ENCODE data around the gene LTF. TPM values are rescaled to one million over a fixed set of nuclear protein-coding genes. Genes with fewer than 3 reads are reported as not detected.
A peak's percentile ranks its signal among the peaks of the same experiment; 100 is the strongest.
"Not testable (repeated sequence)": the region's sequence is repeated elsewhere in the genome, so short reads cannot be mapped to it uniquely, and the experiment has no call there.

The LTF gene
- total RNA-seq, 6 donors from 2014 or later = 3.3 to 85.9 (median 12.5) TPM

DNA sequence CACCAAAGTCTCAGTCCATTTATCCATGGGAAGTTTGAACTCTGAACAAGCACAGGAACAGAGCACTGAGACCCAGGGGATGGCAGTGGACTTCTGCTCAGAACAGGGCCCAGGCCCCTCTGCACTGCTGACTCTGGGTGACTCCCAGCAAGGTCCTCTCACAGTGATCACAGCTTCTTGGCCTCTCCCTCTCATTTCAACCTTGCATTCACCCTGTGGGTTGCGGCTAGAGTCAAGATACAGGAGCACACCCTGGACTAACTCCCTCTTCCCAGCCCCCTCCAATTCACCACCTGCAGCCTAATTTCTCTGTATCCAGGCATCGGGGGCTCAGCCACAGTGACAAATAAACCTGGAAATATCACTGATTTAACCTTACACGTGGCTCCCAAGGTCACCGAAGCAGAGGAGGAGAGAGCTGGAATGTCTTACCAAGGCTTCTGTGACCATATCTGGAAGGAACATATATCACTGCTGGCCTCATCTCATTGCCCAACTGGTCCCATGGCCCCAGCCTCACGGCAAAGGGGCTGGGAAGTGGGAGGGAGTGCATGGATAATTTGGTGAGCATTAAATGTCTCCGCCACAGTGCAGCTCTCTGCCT, 34.3 kb upstream of the LTF start:
- no peaks in the 10 kb centered on the region for H3K36me3 ChIP-seq
- no peak for TF ChIP-seq EP300 (IDR thresholded peaks at IDR 0.05)
- TF ChIP-seq POLR2A (IDR thresholded peaks at IDR 0.05) = no peak
- TF ChIP-seq CTCF (IDR thresholded peaks at IDR 0.05) = no peak
- TF ChIP-seq POLR2AphosphoS5 (IDR thresholded peaks at IDR 0.05) = no peak
- H3K27ac ChIP-seq = no peak overlapping the region
- WGBS, 2 donors = 91 to 92% methylated on average over 6 of the region's 6 CpGs
- no peak for DNase-seq
- ATAC-seq (ENCODE audit: low FRiP score in 2 of 2) = peak in 1 of 2 donors; percentile 34
- no peaks in the 10 kb centered on the region for H3K9me3 ChIP-seq
- H3K4me1 ChIP-seq = no peaks in the 10 kb centered on the region
- no peaks in the 10 kb centered on the region for H3K27me3 ChIP-seq
- no peak overlapping the region for H3K4me3 ChIP-seq

GRCh38 chr3:46497556-46498265, 33.0 kb upstream of the LTF start, which contains the start of gene RTP3:
RTP3 (plus strand) TSS chr3:46497976; CDS start chr3:46498063, 87 bp downstream.
- H3K4me3 ChIP-seq = no peak within 1 kb of the TSS
- H3K9me3 ChIP-seq = no peaks in the 10 kb centered on the region
- no peak for TF ChIP-seq POLR2A (IDR thresholded peaks at IDR 0.05)
- TF ChIP-seq POLR2AphosphoS5 (IDR thresholded peaks at IDR 0.05) = no peak
- TF ChIP-seq CTCF (IDR thresholded peaks at IDR 0.05) = no peak
- TF ChIP-seq EP300 (IDR thresholded peaks at IDR 0.05) = no peak
- DNase-seq (no peak), ATAC-seq (ENCODE audit: low FRiP score in 2 of 2) (no peak)
- no peak within 1 kb of the TSS for H3K27ac ChIP-seq
- no peaks in the 10 kb centered on the region for H3K27me3 ChIP-seq
- WGBS, 2 donors = 81 to 86% methylated on average over 9 of the region's 9 CpGs
- no peaks in the 10 kb centered on the region for H3K36me3 ChIP-seq
- no peaks in the 10 kb centered on the region for H3K4me1 ChIP-seq

DNA sequence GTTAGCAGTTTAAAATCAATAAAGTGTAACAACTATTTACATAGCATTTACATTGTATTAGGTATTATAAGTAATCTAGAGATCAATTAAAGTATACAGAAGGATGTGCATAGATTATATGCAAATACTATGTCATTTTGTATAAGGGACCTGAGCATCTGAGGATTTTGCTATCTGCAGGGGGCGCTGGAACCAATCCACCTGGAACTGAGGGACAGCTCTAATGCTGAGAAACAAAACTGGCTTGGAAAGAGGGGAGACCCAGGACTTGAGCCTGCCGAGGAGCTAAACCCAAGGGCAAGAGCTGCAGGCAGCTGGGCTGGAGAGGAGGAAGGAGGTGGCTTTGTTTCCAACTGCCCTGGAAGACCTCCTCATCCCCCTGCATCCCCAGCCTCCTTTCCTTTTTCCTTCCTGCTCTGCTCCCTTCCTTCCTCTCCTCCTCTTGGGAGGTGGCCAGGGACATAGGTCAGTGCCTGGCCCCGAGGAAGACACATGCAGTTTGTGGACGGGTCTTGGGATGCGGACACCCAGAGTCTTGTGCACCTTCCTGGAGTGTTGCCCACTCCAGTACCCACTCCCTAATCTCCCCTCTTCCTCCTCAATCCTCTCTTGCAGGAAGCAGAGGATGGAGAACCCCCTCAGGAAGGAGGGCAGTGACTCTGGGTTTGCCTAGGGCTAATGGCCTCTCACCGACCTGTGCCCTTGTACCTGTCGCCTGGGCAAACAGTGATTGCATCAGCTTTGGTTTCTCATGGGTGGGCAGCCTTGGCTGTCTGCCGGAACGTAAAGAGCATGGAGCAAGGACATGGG, 32.2 kb upstream of the LTF start:
- Histone ChIP-seq H3K27me3 (no peaks in the 10 kb centered on the region), H3K4me1 (no peaks in the 10 kb centered on the region), H3K4me3 (no peak overlapping the region), H3K9me3 (no peaks in the 10 kb centered on the region), H3K36me3 (no peaks in the 10 kb centered on the region), H3K27ac (no peak overlapping the region)
- 68 to 71% methylated on average over 9 of the region's 9 CpGs for WGBS, 2 donors
- TF ChIP-seq EP300 (IDR thresholded peaks at IDR 0.05) = no peak
- TF ChIP-seq CTCF (IDR thresholded peaks at IDR 0.05) = no peak
- no peak for TF ChIP-seq POLR2A (IDR thresholded peaks at IDR 0.05)
- TF ChIP-seq POLR2AphosphoS5 (IDR thresholded peaks at IDR 0.05) = no peak
- ATAC-seq (ENCODE audit: low FRiP score in 2 of 2) (no peak), DNase-seq (no peak)

DNA sequence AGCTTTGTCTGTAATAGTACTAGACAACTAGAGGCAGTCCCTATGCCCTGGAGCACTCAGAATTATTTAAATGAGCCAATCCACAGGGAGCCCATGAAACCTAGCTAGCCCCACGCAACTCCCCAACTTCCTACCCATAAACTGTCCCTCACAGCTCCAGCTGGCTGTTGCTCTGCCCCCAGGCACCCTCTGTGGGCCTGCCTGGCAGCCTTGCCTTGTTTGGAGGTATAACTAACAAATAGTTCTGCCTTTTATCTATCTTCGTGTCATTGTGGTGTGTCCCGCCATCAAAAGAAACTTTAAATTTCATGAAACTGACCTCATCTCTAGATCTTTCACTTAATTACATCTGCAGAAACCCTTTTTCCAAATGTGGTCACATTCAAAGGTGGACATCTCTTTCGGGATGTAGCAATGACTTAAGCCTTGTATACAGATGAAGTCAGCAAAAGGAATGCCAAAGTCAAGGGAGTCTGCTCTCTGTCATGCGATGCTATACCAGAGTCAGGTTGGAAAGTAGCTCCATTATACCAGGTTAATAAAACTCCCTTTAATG, 31.3 kb upstream of the LTF start:
- Histone ChIP-seq H3K36me3 (no peaks in the 10 kb centered on the region), H3K27me3 (no peaks in the 10 kb centered on the region), H3K4me1 (no peaks in the 10 kb centered on the region), H3K9me3 (no peaks in the 10 kb centered on the region), H3K4me3 (no peak overlapping the region), H3K27ac (no peak overlapping the region)
- TF ChIP-seq POLR2A (IDR thresholded peaks at IDR 0.05) (no peak), EP300 (IDR thresholded peaks at IDR 0.05) (no peak)
- DNase-seq = no peak
- WGBS, 2 donors = 90 to 93% methylated on average over 5 of the region's 5 CpGs
- no peak for ATAC-seq (ENCODE audit: low FRiP score in 2 of 2)

DNA sequence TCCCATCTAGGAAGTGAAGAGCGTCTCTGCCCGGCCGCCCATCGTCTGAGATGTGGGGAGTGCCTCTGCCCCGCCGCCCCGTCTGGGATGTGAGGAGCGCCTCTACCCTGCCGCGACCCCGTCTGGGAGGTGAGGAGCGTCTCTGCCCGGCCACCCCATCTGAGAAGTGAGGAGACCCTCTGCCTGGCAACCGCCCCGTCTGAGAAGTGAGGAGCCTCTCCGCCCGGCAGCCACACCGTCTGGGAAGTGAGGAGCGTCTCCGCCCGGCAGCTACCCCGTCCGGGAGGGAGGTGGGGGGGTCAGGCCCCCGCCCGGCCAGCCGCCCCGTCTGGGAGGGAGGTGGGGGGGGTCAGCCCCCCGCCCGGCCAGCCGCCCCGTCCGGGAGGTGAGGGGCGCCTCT, 29.8 kb upstream of the LTF start:
- H3K27ac ChIP-seq; H3K4me1 ChIP-seq; H3K36me3 ChIP-seq; H3K27me3 ChIP-seq; H3K9me3 ChIP-seq; ATAC-seq (ENCODE audit: low FRiP score in 2 of 2); H3K4me3 ChIP-seq: not testable (repeated sequence)
- 100% methylated on average over 2 of the region's 33 CpGs; no CpG with 5 or more reads in 1 of the 2 donors for WGBS, 2 donors
- DNase-seq = peak in 1 of 2 donors; percentile 49
